SU-DHL-6 (cell line): Measurements from ENCODE around the gene CC2D1A.

Source experiments
- EZH2phosphoT487 ChIP-seq: fragments of 200-600 bp; sonication (generic), shearing (Covaris generic); conservative IDR thresholded peaks from 2 replicates; pipeline ENCODE4 v1.6.1; 2018; ENCODE audit warnings: mild to moderate bottlenecking, antibody characterized with exemption, low read length, moderate library complexity, mixed read lengths
- TF ChIP-seq, protein P1 (sequence below): fragments of 200-600 bp; sonication (generic); IDR thresholded peaks from one replicate; pipeline ENCODE4 v1.5.1; 2017; ENCODE audit warnings: antibody characterized with exemption, mild to moderate bottlenecking, low read length, moderate library complexity; ENCODE audit not compliant: insufficient read depth, poor library complexity, severe bottlenecking

GRCh38 chr19:13920940-13921747 is 15.1 kb downstream of the CC2D1A start:
- TF ChIP-seq, protein P1, sequence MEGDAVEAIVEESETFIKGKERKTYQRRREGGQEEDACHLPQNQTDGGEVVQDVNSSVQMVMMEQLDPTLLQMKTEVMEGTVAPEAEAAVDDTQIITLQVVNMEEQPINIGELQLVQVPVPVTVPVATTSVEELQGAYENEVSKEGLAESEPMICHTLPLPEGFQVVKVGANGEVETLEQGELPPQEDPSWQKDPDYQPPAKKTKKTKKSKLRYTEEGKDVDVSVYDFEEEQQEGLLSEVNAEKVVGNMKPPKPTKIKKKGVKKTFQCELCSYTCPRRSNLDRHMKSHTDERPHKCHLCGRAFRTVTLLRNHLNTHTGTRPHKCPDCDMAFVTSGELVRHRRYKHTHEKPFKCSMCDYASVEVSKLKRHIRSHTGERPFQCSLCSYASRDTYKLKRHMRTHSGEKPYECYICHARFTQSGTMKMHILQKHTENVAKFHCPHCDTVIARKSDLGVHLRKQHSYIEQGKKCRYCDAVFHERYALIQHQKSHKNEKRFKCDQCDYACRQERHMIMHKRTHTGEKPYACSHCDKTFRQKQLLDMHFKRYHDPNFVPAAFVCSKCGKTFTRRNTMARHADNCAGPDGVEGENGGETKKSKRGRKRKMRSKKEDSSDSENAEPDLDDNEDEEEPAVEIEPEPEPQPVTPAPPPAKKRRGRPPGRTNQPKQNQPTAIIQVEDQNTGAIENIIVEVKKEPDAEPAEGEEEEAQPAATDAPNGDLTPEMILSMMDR, result no peak
- no peak for TF ChIP-seq EZH2phosphoT487
